ENCODE measurements around the gene LRWD1. TPM values are rescaled to one million over a fixed set of nuclear protein-coding genes. Genes with fewer than 3 reads are reported as not detected.
"Not testable (repeated sequence)": the region's sequence is repeated elsewhere in the genome, so short reads cannot be mapped to it uniquely, and the experiment has no call there.

LRWD1 gene
- polyA plus RNA-seq, 1 donor, result 17.8 TPM

- DNase-seq, result no peak
Observed at GRCh38 chr7:102439963-102440795, 24.6 kb upstream of the LRWD1 start.

- no peak for DNase-seq
Observed at GRCh38 chr7:102444961-102445673, 19.7 kb upstream of the LRWD1 start.

- DNase-seq, result no peak
Observed at GRCh38 chr7:102445674-102446071, 19.1 kb upstream of the LRWD1 start.

- DNase-seq, result no peak
Observed at GRCh38 chr7:102446387-102447156, 18.2 kb upstream of the LRWD1 start.

- no peak for DNase-seq
Observed at GRCh38 chr7:102447311-102447710, 17.5 kb upstream of the LRWD1 start.

GRCh38 chr7:102449136-102449535 lies 15.6 kb upstream of the LRWD1 start:
- DNase-seq, result no peak

GRCh38 chr7:102450242-102450641 lies 14.5 kb upstream of the LRWD1 start:
- DNase-seq, result no peak

- DNase-seq, result no peak
Observed at GRCh38 chr7:102451371-102452054, 13.3 kb upstream of the LRWD1 start.

GRCh38 chr7:102452451-102452850 lies 12.3 kb upstream of the LRWD1 start:
- DNase-seq, result no peak

- no peak for DNase-seq
Observed at GRCh38 chr7:102453319-102453718, 11.5 kb upstream of the LRWD1 start.

- DNase-seq, result no peak
Observed at GRCh38 chr7:102454468-102454867, 10.3 kb upstream of the LRWD1 start.

- DNase-seq, result not testable (repeated sequence)
Observed at GRCh38 chr7:102454932-102455331, 9.9 kb upstream of the LRWD1 start.

- no peak for DNase-seq
Observed at GRCh38 chr7:102455596-102455995, 9.2 kb upstream of the LRWD1 start.

GRCh38 chr7:102456327-102456726 lies 8.5 kb upstream of the LRWD1 start:
- no peak for DNase-seq

- no peak for DNase-seq
Observed at GRCh38 chr7:102457352-102457924, 7.3 kb upstream of the LRWD1 start.

- DNase-seq, result no peak
Observed at GRCh38 chr7:102459221-102459844, 5.5 kb upstream of the LRWD1 start.

GRCh38 chr7:102460467-102460866 lies 4.3 kb upstream of the LRWD1 start:
- DNase-seq, result no peak

GRCh38 chr7:102463841-102464576 lies 775 bp upstream of the LRWD1 start:
- no peak for DNase-seq

- no peak for DNase-seq
Observed at GRCh38 chr7:102466097-102466496, 1.3 kb downstream of the LRWD1 start.
